GM19238 (cell line): Measurements from ENCODE around the gene FKBP4.

Experiments used
- DNase-seq: peaks from one replicate; pipeline ENCODE4 v3.0.0; 2011; ENCODE audit warnings: low spot score; ENCODE audit not compliant: insufficient read length

Gene FKBP4

GRCh38 chr12:2845280-2845679, 50.5 kb downstream of the FKBP4 start:
- no peak for DNase-seq

DNA sequence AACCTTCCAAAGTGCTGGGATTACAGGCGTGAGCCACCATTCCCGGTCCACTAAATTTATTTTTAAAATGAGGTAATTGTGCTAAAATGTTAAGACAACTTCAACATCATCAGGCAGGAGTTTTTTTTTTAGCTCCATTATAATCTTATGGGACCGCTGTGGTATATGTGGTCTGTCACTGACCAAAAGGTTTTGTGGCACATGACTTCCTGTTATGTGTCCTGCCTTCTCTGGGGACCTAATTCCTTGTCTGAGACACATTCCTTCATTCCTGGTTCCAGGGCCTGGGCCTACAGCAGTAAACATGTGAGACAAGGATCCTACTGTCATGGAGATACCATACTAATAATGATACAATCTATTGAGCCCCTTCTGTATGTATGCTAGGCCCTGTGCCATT, 57.2 kb downstream of the FKBP4 start:
- no peak for DNase-seq

- no peak for DNase-seq
Observed at GRCh38 chr12:2853626-2854025, 58.9 kb downstream of the FKBP4 start.
